K562 (cell line): Measurements from ENCODE around the gene MAN1A1. TPM values are rescaled to one million over a fixed set of nuclear protein-coding genes. Genes with fewer than 3 reads are reported as not detected.

Experiments
- ATAC-seq: fragments of 200-7000 bp; cut with Tn5 transposase; 3 replicates; pipeline ENCODE4 v1.9.1; 2020; ENCODE audit warnings: moderate library complexity
- BruUV-seq: library from RNA; stranded (reverse); fragments of 400-500 nt; replicated peaks from 2 replicates; lab custom pipeline; 2021; lab: Mats Ljungman, UMichigan
- CTCF ChIA-PET: fragments of 300-600 bp; formaldehyde crosslinking; extraction: SDS; loops from one replicate; lab custom pipeline; 2021; ENCODE audit warnings: low intra/inter-chr PET ratio; lab: Yijun Ruan, JAX
- POLR2A ChIA-PET: fragments of 300-600, 350-650 bp; sonication (Branson Sonifier 250); formaldehyde crosslinking; extraction: SDS; loops from one replicate; lab custom pipeline; 2021; ENCODE audit warnings: antibody characterized with exemption, inconsistent platforms; lab: Yijun Ruan, JAX
- DNase-seq, 4 experiments: peaks; one replicate each; pipeline versions ENCODE4 v3.0.0 to v3.0.0-alpha.2; 2011 to 2018; ENCODE audit warnings: low spot score in 3 of 4, mixed read lengths in 3 of 4; ENCODE audit errors: extremely low read depth in 1 of 4
- FAIRE-seq: peaks from 2 replicates; lab custom pipeline; 2011; peaks lifted over from hg19 to GRCh38; lab: Jason Lieb, UNC
- H2AFZ ChIP-seq: 2 replicates; pipeline ENCODE4 v1.6.0; 2011; ENCODE audit warnings: low read depth, low read length, control low read depth, inconsistent platforms
- H3K27ac ChIP-seq: fragments of 200-600 bp; 3 replicates; pipeline ENCODE4 v1.8.0; 2011; ENCODE audit warnings: low read depth, mild to moderate bottlenecking, control low read depth, inconsistent platforms, low read length, moderate library complexity, mixed read lengths; ENCODE audit errors: extremely low read depth
- H3K27me3 ChIP-seq, 2 experiments: fragments of 300-600 bp in 1 of 2; 2 replicates in 1 of 2; 3 replicates in 1 of 2; pipeline versions ENCODE4 v1.6.0 to v1.8.0; 2011; ENCODE audit warnings: inconsistent platforms in 2 of 2, low read length in 2 of 2, mild to moderate bottlenecking in 1 of 2, mixed read lengths in 1 of 2, moderate library complexity in 1 of 2; ENCODE audit not compliant: control insufficient read depth in 2 of 2, insufficient read depth in 2 of 2
- H3K36me3 ChIP-seq: fragments of 300-600 bp; 3 replicates; pipeline ENCODE4 v1.8.0; 2011; ENCODE audit warnings: mild to moderate bottlenecking, low read length, inconsistent platforms; ENCODE audit not compliant: control insufficient read depth, insufficient read depth
- H3K4me1 ChIP-seq, 2 experiments: fragments of 200-600 bp in 1 of 2; replicated peaks in 1 of 2; 2 replicates in 1 of 2; 3 replicates in 1 of 2; pipeline versions ENCODE4 v1.5.1 to v1.8.0; 2011; ENCODE audit warnings: inconsistent platforms in 2 of 2, low read length in 2 of 2, mild to moderate bottlenecking in 1 of 2, mixed read lengths in 1 of 2, moderate library complexity in 1 of 2; ENCODE audit not compliant: control insufficient read depth in 2 of 2, insufficient read depth in 2 of 2
- H3K4me2 ChIP-seq: 2 replicates; pipeline ENCODE4 v1.6.1; 2011; ENCODE audit warnings: low read length, control low read depth, inconsistent platforms, mixed read lengths; ENCODE audit not compliant: insufficient read depth
- H3K4me3 ChIP-seq: fragments of 200-600 bp; sonication (generic), shearing (Covaris generic); 2 replicates; pipeline ENCODE4 v1.5.1; 2016; ENCODE audit warnings: control low read depth, inconsistent platforms
- H3K79me2 ChIP-seq: fragments of 200-600 bp; 3 replicates; pipeline ENCODE4 v1.8.0; 2011; ENCODE audit warnings: low read length, inconsistent platforms; ENCODE audit not compliant: control insufficient read depth, insufficient read depth
- H3K9ac ChIP-seq, 2 experiments: 2 replicates each; pipeline versions ENCODE4 v1.6.0 to v1.6.1; 2011; ENCODE audit warnings: low read depth in 2 of 2, low read length in 2 of 2, control low read depth in 1 of 2, inconsistent platforms in 1 of 2, mild to moderate bottlenecking in 1 of 2, mixed read lengths in 1 of 2; ENCODE audit not compliant: insufficient read depth in 1 of 2
- H3K9me1 ChIP-seq: one replicate; pipeline ENCODE4 v1.6.0; 2011; ENCODE audit warnings: inconsistent platforms, mild to moderate bottlenecking, low read length, moderate library complexity; ENCODE audit not compliant: control insufficient read depth, insufficient read depth
- H3K9me3 ChIP-seq: replicated peaks from 2 replicates; pipeline ENCODE4 v1.5.1; 2011; ENCODE audit warnings: low read depth, low read length, inconsistent platforms; ENCODE audit not compliant: control insufficient read depth, insufficient read depth
- H4K20me1 ChIP-seq: replicated peaks from 2 replicates; pipeline ENCODE4 v1.6.1; 2011; ENCODE audit warnings: low read length, inconsistent platforms, mixed read lengths; ENCODE audit not compliant: control insufficient read depth, insufficient read depth
- C11orf30 ChIP-seq: fragments of 450-650 bp; IDR thresholded peaks from 2 replicates; pipeline ENCODE4 v1.6.1; 2016; ENCODE audit warnings: low read depth, mild to moderate bottlenecking
- CBFB ChIP-seq: sonication (generic); formaldehyde crosslinking; IDR thresholded peaks from 2 replicates; pipeline ENCODE4 v1.4.0; 2020; ENCODE audit warnings: mild to moderate bottlenecking, missing genetic modification reagents
- HLTF ChIP-seq: fragments of 450-650 bp; IDR thresholded peaks from 2 replicates; pipeline ENCODE4 v1.6.1; 2016
- MAFF ChIP-seq: IDR thresholded peaks from 2 replicates; pipeline ENCODE4 v1.6.1; 2012; ENCODE audit warnings: low read length, improper control_type of control experiment
- MAFG ChIP-seq: fragments of 450-650 bp; conservative IDR thresholded peaks from 2 replicates; pipeline ENCODE4 v1.6.1; 2016; ENCODE audit warnings: missing genetic modification characterization, missing compliant biosample characterization
- MAFK ChIP-seq: IDR thresholded peaks from 2 replicates; pipeline ENCODE4 v1.6.1; 2011; ENCODE audit warnings: low read length, improper control_type of control experiment
- POLR2G ChIP-seq: fragments of 200-400 bp; formaldehyde crosslinking; IDR thresholded peaks from 2 replicates; pipeline ENCODE4 v1.6.1; 2017; ENCODE audit warnings: low read depth, mild to moderate bottlenecking, antibody characterized with exemption, low read length, moderate library complexity
- RBM14 ChIP-seq: fragments of 200-400 bp; formaldehyde crosslinking; IDR thresholded peaks from 2 replicates; pipeline ENCODE4 v1.6.1; 2018; ENCODE audit warnings: low read depth, mild to moderate bottlenecking, low read length, moderate library complexity, borderline replicate concordance; ENCODE audit not compliant: insufficient read depth
- RBM22 ChIP-seq: fragments of 200-400 bp; formaldehyde crosslinking; IDR thresholded peaks from 2 replicates; pipeline ENCODE4 v1.6.1; 2018; ENCODE audit warnings: low read length, low read depth; ENCODE audit not compliant: poor library complexity, severe bottlenecking
- TRIM24 ChIP-seq, 2 experiments: fragments of 450-650 bp; IDR thresholded peaks; 2 replicates each; pipeline ENCODE4 v1.6.1; 2016
- ZNF316 ChIP-seq: fragments of 450-650 bp; IDR thresholded peaks from 2 replicates; pipeline ENCODE4 v1.6.1; 2016
- WGBS: fragments of 100-300 bp; shearing (Covaris generic); methylation state at CpG from one replicate; pipeline ENCODE4 v1.1.6; 2016; ENCODE audit warnings: low coverage, mixed read lengths; ENCODE audit not compliant: insufficient coverage; ENCODE audit errors: missing lambda C conversion rate; 5-methylcytosine and 5-hydroxymethylcytosine counted together
- in situ Hi-C: fragments of 300-500 bp; cut with MboI; formaldehyde crosslinking; loops from 4 replicates; pipeline ENCODE4 v1.15.0; 2018; ENCODE audit warnings: inconsistent platforms, mixed read lengths
- intact Hi-C: fragments of 100-400 bp; cut with micrococcal nuclease; formaldehyde crosslinking; loops from 2 replicates; pipeline ENCODE4 v1.14.2; 2022
- polyA plus RNA-seq, 8 experiments: library from polyadenylated mRNA; depleted of rRNA in 4 of 8; stranded (reverse) in 5 of 8; unstranded in 3 of 8; fragments of >200 nt; fragmentation: Nextera tagmentation in 2 of 8; fragmentation: Illumina TruSeq in 1 of 8; extraction: Ambion mirVana in 2 of 8; extraction: Trizol in 1 of 8; gene quantifications; 2 replicates each; pipeline versions ENCODE4 v1.2.1 to v1.2.3, GENCODE V29; 2011 to 2014; ENCODE audit warnings: inconsistent platforms in 1 of 8, missing spikeins in 1 of 8
- total RNA-seq, 7 experiments: library from RNA; depleted of rRNA in 6 of 7; stranded (reverse); fragments of >200 nt in 6 of 7; fragmentation: Illumina TruSeq in 2 of 7; extraction: Trizol in 2 of 7; gene quantifications; 2 replicates each; pipeline versions ENCODE4 v1.2.1 to v1.2.3, GENCODE V29; 2011 to 2021; ENCODE audit warnings: low replicate concordance in 1 of 7

Gene MAN1A1
- total and polyA plus RNA-seq, 9 of the 15 experiments (the other 6 are each of a cell fraction or from before 2014, with no cell fraction given) = 24.5 to 78.4 (median 59.7) TPM

DNA sequence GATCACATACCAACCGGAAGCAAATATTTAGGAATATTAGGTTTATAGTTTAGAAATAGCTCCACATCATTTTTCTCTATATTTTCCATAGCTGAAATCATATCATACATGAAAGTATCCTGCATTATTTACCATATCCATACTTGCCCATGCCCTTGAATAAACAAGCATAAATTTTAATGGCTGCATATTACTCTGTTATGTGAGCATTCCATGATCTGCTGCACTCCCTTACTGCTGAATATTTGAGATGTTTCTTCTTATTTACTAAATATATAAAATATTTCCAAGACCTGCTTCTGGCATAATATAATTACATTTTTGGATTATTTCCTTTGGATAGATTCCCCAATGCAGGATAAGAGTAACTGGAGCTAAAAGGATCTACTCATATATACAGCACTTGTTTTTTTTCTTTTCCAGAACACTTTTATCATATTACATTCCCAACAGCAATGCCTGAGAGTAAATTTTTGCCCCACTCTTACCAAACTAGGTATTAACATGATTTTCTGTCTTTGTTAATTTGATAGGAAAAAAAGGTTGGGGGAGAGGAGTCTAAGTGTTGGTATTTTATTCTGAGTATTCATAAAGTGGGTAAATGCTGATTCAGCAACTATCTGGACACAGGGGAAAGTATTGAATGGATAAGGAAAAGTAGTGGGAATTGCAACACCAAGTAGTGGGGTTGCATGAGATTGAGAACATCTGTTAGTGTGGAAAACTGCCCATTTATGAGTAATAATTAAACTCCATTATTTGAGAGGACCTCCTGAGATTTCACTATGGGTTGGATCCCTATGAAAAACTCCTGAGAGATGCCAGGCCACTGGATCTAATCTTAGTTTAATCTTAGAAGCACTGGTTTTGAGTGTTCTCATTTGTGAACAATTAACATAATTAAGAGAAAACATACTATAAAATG is 76.0 kb downstream of the MAN1A1 start:
- FAIRE-seq = no peak
- WGBS = 93% methylated on average over 1 of the region's 1 CpG
- peaks cover 85% of the 10 kb centered on the region for H3K36me3 ChIP-seq
- intact Hi-C loops (no loop called here), in situ Hi-C loops (no loop called here)
- ATAC-seq = no peak
- ChIA-PET CTCF (no interaction called here), POLR2A (interaction anchor here (1.5 kb wide), 1 partner anchor 14 kb away, joined by 7 read pairs; no protein-coding TSS in a partner anchor)
- H4K20me1 ChIP-seq = no peaks in the 10 kb centered on the region
- H3K27me3 ChIP-seq = no peaks in the 10 kb centered on the region
- no peaks in the 10 kb centered on the region for H3K9me1 ChIP-seq
- peaks cover 3 to 10% of the 10 kb centered on the region in 2 experiments; a peak in 3 of 5 replicates for H3K4me1 ChIP-seq
- BruUV-seq = no TSS peak
- H3K4me3 ChIP-seq = no peak overlapping the region
- H3K79me2 ChIP-seq = peaks cover 86% of the 10 kb centered on the region
- H3K27ac ChIP-seq = no peak overlapping the region
- no peak overlapping the region for H3K4me2 ChIP-seq
- H3K9ac ChIP-seq = no peak overlapping the region
- TF ChIP-seq CBFB (no peak), HLTF (no peak), MAFK (peak; percentile 98), MAFF (peak; percentile 98), ZNF316 (peak; percentile 98), POLR2G (0 out of 2 replicates have a peak, but pooled peaks have one; percentile 17), TRIM24 (IDR thresholded peaks at IDR 0.05) (peak in 1 of 2 experiments; percentile 24; a peak in 1 of 4 replicates), RBM22 (peak; percentile 14), RBM14 (no peak), MAFG (peak; percentile 92), C11orf30 (peak; percentile 97)
- DNase-seq = no peak
- no peak overlapping the region for H2AFZ ChIP-seq
- H3K9me3 ChIP-seq = peaks cover 15% of the 10 kb centered on the region
